ENCODE measurements around the gene SNRPB2.

SNRPB2 gene

DNA sequence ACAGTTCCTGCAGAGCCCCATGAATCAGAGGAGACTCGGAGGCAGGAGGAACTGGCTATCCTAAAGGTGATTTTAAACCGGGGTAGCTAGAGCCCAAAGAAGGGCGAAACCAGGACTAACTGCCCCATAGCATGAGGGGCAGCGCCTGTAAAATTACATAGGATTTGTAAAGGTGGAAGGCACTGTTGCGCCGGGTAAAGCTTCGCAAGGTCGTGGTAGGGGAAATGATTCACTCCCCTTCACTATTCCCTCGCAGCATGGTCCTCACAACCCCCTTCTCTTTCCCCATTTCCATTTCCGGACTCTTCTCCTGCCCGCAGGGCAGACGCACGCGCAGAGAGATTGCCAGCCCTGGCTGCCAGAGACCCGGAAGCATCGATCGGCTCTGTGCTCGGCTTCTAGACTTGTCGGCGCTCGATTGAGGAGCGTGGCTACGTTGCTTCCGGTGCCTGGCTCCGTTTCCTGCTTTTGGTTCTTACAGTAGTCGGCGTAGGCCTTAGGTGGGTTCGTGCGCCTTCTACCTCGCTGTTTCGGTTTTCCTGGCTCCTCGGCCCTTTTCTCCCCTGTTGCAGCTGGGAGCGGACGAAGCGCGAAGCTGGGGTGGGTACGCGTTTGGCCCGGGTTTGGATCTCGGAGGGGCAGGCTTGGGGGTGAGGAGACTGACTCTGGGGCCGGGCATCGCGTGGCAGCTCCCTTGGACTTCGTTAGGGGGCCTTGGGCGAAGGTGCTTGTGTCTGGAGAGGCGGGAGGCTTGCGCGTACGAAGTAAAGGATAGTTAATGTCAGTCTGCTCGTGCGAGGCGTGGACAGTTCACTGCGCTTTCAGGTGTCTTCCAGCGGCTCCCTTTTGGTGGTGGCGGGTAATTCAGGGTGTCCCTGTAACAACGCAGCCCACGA is at the start of gene SNRPB2:
SNRPB2 (plus strand) TSS at position 462 of the 896 bp plus-strand sequence. CDS start 1,677 bp downstream, outside the sequence.
- peak; percentile 88 to 94 for DNase-seq

DNA sequence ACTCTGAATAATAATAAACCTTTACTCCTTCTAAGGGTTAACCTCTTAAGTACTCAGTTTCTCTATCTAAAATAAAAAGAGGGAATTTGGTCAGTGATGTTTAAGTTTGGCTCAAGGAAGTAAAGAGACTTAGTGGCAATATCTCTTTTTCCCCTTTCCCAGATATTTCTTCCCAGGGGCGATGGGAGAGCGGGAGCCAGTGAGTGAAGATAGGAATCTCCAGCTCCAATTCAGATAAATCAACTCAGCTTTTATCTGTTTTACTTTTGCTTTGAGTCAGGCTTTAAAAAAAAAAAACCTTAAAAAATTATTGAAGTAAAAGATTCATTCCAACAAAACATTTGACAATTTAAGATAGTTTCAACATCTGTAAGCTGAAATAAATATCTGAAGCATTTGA is 45.4 kb upstream of the SNRPB2 start:
- DNase-seq: no peak

- DNase-seq: no peak
Observed at GRCh38 chr20:16689906-16690305, 39.9 kb upstream of the SNRPB2 start.

- no peak for DNase-seq
Observed at GRCh38 chr20:16691381-16691780, 38.4 kb upstream of the SNRPB2 start.

GRCh38 chr20:16692009-16692408 is 37.8 kb upstream of the SNRPB2 start:
- no peak for DNase-seq

DNA sequence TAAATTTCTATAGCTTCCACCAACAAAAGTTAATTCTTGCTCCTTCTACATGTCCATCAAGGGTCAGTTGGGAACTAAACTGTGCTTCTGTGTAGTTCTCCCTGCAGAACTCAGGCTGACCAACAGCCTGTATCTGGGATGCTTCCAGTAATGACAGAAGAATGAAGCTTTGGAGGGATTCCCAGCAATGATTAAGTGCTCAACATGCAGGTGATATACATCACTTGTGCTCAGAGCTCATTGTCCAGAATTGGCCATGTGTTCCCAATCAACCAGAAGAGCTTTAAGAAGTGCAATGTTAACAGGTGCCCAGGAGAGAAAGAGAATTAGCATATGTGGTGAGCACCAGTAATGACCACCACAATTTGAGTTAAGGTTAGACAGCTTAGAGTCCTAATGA is 37.4 kb upstream of the SNRPB2 start:
- DNase-seq: no peak

- DNase-seq: no peak
Observed at GRCh38 chr20:16693278-16693677, 36.5 kb upstream of the SNRPB2 start.

DNA sequence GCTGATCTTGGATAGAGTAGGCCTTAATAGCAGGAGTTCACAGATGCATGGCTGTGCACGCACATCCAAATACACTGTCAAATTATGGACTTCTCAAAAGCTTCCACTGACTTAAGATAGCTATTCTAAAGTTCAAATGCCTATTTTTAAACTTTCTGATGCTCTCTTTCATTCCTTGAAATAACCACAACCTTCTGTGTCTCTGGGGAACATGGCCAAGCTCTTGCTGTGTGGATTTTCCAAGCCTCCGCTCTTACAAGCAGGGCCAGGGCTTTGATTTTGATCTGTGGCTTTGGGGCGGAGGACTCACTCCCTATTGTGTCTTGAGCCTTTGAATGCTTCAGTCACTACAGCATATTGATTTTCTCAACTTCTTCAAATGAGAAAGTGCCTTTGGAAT is 35.7 kb upstream of the SNRPB2 start:
- DNase-seq: no peak

GRCh38 chr20:16695628-16696027 is 34.2 kb upstream of the SNRPB2 start:
- DNase-seq: no peak

GRCh38 chr20:16699293-16699692 is 30.5 kb upstream of the SNRPB2 start:
- DNase-seq: no peak

DNA sequence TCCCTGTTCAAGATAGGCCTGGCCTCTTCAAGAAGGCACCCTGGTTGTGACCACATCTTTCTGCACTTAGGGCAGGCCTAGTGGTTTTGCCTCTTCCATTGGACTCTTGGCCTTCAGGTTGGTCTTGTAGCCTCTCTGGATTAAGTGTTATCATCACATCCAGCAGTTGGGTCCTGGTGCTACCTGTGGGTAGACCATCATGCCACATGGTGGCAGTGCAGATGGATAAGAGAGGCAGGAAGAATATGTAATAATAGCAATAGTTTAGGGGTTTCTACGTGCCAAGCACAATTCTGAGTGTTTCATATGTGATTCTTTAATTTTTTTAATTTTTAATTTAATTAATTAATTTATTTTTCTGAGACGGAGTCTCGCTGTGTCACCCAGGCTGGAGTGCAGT is 28.5 kb upstream of the SNRPB2 start:
- peak in 1 of 2 experiments; percentile 10 for DNase-seq

- no peak for DNase-seq
Observed at GRCh38 chr20:16703570-16703969, 26.3 kb upstream of the SNRPB2 start.

GRCh38 chr20:16707674-16708073 is 22.2 kb upstream of the SNRPB2 start:
- no peak for DNase-seq

DNA sequence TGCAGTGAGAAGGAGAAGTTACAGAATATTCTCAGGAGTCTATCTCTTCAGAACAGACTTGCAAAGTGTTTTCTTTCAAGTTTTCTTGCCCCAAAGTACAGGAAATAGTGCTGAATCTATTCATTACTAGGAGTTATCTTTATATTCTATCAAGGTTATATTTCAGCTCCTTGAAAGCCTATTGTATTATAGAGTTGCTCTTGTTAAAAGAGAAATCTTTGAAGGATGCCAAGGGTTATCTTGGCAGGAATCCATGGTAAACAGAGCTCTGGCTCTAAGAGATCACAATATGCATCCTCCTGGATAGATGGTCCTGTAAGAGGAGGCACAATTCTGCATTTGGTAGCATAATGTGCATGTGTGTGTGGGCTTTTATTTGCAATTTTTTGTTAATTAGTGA is 21.2 kb upstream of the SNRPB2 start:
- no peak for DNase-seq

DNA sequence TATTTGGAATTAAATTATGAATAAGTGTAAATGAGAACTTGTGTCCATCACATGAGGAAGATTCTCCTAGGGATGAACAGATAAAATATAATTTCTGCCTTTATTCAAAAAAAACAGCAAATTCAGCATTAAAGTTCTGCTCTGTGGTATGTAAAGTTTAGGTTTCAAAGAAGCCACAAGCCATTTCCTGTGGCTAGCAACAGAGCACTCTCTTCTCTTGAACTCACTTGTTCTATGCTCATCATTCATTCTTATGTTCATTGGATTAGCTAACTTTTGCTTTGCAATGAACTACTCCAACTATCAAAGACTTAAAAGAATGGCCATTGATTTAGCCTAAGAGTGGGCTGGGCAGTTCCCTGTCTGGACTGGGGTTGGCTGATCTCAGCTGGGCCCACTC is 20.8 kb upstream of the SNRPB2 start:
- no peak for DNase-seq

DNA sequence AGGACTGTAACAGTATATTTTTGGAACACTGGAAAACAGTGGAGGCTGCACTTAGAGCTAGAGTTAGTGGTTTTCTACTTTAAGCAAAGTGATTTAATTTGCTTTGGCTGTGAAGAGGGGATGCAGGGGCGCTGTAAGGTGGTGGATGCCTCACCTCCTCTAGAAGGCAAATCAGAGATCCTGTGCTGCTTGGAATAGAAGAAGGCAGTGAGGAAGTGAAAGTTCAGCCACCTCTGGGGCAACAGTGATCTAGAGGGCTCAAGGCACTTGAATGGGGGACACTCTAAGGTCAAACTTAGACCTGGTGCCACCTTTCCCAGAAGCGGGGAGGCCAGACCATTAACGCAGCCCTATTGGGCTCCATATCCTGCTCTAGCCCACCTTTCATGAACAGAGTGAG is 19.0 kb upstream of the SNRPB2 start:
- DNase-seq: no peak

DNA sequence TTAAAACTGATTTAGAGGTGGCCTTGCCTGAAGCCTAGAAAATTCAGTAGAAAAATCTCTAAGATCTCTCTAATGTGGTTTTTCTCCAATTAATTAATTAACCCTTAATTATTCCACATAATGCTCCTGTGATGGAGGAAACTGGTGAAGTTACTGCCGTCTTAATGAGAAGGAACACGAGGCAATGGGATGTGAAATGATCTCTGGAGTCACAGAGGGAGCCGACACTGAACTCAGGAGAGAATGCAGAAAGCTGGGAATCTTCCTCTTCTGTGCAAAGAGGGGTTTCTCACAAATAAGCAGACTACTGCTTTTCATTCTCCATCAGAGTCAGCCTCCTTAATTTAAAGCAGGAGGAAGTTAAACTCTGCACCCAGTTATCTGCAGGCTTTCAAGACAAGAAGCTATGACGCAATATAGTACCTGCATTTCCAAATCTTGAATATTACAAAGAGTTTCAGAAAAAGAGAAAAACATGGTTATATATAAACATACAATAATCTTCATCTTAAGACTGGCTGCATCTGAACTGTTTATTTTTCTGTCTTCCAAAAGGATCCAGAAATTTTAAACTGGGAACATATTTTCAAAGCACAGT is 18.1 kb upstream of the SNRPB2 start:
- no peak for DNase-seq

- no peak for DNase-seq
Observed at GRCh38 chr20:16712511-16712947, 17.3 kb upstream of the SNRPB2 start.

DNA sequence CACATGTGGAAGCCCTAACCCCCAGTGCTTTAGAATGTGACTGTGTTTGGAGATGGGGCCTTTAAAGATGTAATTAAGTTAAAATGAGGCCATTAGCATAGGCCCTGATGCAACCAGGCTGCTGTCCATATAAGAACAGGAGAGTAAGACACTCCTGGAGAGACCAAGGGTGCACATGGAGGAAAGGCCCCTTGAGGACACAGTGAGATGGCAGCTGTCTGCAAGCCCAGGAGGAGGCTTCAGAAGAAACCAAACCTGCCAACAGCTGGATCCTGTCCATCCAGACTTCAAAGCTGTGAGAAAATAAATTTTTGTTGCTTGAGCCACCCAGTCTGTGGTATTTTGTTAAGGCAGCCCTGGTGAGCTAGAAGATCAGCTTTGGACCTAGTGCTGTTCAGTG is 16.8 kb upstream of the SNRPB2 start:
- no peak for DNase-seq

DNA sequence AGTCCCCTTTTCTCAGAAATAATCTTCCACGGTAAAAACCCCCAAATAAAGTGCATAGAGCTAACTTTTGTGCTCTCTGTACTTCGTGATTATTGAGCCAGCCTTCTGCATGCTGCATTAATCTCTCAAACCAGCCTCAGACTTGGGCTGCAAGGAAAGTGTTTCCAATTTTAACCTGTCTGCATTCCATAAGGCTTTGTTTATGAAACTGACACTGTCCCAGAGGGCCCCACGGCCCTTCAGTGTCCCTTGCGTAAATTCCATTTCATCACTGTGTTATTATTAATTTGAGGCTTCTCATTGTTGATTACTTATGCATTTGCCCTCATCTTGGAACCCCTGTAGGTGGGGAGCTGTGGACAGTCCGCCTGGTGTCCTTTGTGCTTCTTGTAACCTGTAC is 15.6 kb upstream of the SNRPB2 start:
- DNase-seq: no peak

DNA sequence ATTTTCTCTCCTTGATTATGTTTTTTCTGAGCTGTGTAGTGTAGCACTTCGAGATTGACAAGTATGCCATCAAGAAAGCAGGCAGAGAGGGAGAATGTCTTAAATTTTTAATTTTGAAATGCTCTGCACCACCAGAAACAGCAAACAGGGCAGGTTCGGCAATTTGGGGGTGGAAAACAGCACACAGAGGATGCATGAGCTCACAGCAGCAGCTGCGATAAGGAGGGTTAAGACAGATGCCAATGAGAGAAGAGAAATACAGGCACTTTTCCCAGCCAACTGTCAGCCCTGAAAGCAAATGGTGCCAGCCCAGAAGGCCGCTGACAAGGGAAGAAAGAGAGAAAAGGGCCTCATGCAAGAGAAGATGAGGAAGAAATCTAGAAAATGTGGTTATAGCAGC is 15.1 kb upstream of the SNRPB2 start:
- DNase-seq: no peak

GRCh38 chr20:16719421-16719820 is 10.4 kb upstream of the SNRPB2 start:
- no peak for DNase-seq

- DNase-seq: no peak
Observed at GRCh38 chr20:16729080-16729479, 746 bp upstream of the SNRPB2 start.

DNA sequence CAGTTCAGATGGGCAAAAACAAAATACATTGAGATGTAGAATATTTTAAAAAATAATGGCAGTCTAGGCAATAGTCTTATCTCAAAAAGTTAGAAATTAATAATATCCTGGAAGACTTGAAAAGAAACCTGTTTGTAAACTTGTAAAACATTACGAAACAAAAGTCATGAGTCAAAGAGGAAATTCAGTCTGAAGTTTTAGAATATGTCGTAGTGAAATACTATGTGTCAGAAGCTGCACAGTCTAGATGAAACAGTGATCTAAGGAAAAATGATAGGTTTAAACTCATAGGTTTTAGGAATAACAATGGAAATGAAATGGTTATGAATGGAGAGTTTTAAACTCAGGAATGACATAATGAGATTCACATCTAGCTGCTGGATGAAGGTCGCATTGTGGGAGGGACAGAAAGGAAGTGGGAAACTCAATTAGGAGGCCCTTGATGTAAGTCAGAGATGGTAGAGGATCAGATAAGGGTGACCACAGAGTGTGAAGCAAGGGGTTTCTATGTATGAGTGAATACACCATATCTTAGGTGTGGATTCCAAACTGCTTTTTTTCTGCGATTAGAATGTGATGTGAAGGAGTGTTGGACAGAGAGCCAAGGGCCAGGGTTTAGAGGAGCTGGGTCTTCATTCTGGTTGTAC is 2.8 kb downstream of the SNRPB2 start:
- no peak for DNase-seq

All from NCI-H1930 (cell line).